ENCODE data around the gene RNF144B.
"Not testable (repeated sequence)": the region's sequence is repeated elsewhere in the genome, so short reads cannot be mapped to it uniquely, and the experiment has no call there.

Gene RNF144B

GRCh38 chr6:18444111-18444510, 57.0 kb downstream of the RNF144B start:
- no peak for DNase-seq (ENCODE audit: low read depth in 2 of 2)

- no peak for DNase-seq (ENCODE audit: low read depth in 2 of 2)
Measured at GRCh38 chr6:18445228-18445627, 58.1 kb downstream of the RNF144B start.

- no peak for DNase-seq (ENCODE audit: low read depth in 2 of 2)
Measured at GRCh38 chr6:18446771-18447170, 59.6 kb downstream of the RNF144B start.

- DNase-seq (ENCODE audit: low read depth in 2 of 2): no peak
Measured at GRCh38 chr6:18447552-18447951, 60.4 kb downstream of the RNF144B start.

- DNase-seq (ENCODE audit: low read depth in 2 of 2): peak in 1 of 2 experiments; percentile 2
Measured at GRCh38 chr6:18451756-18452155, 64.6 kb downstream of the RNF144B start.

GRCh38 chr6:18454446-18454845, 67.3 kb downstream of the RNF144B start:
- DNase-seq (ENCODE audit: low read depth in 2 of 2): no peak

GRCh38 chr6:18457065-18457737, 70.1 kb downstream of the RNF144B start:
- no peak for DNase-seq (ENCODE audit: low read depth in 2 of 2)

- DNase-seq (ENCODE audit: low read depth in 2 of 2): not testable (repeated sequence)
Measured at GRCh38 chr6:18458086-18458485, 70.9 kb downstream of the RNF144B start.

- no peak for DNase-seq (ENCODE audit: low read depth in 2 of 2)
Measured at GRCh38 chr6:18463429-18463828, 76.3 kb downstream of the RNF144B start.

GRCh38 chr6:18464176-18464575, 77.0 kb downstream of the RNF144B start:
- DNase-seq (ENCODE audit: low read depth in 2 of 2): no peak

- no peak for DNase-seq (ENCODE audit: low read depth in 2 of 2)
Measured at GRCh38 chr6:18465410-18466154, 78.4 kb downstream of the RNF144B start.

- no peak for DNase-seq (ENCODE audit: low read depth in 2 of 2)
Measured at GRCh38 chr6:18467741-18468502, 80.8 kb downstream of the RNF144B start.

- DNase-seq (ENCODE audit: low read depth in 2 of 2): no peak
Measured at GRCh38 chr6:18468503-18468843, 81.3 kb downstream of the RNF144B start.

GRCh38 chr6:18469536-18469935, 82.4 kb downstream of the RNF144B start:
- DNase-seq (ENCODE audit: low read depth in 2 of 2): no peak

- no peak for DNase-seq (ENCODE audit: low read depth in 2 of 2)
Measured at GRCh38 chr6:18471232-18471964, 84.2 kb downstream of the RNF144B start.

- no peak for DNase-seq (ENCODE audit: low read depth in 2 of 2)
Measured at GRCh38 chr6:18472941-18473340, 85.8 kb downstream of the RNF144B start.

- DNase-seq (ENCODE audit: low read depth in 2 of 2): no peak
Measured at GRCh38 chr6:18473755-18474154, 86.6 kb downstream of the RNF144B start.

GRCh38 chr6:18477301-18477941, 90.3 kb downstream of the RNF144B start:
- peak; percentile 4 to 13 for DNase-seq (ENCODE audit: low read depth in 2 of 2)

GRCh38 chr6:18478610-18479009, 91.5 kb downstream of the RNF144B start:
- DNase-seq (ENCODE audit: low read depth in 2 of 2): no peak

GRCh38 chr6:18481870-18482269, 94.7 kb downstream of the RNF144B start:
- DNase-seq (ENCODE audit: low read depth in 2 of 2): no peak

GRCh38 chr6:18485660-18486435, 98.7 kb downstream of the RNF144B start:
- DNase-seq (ENCODE audit: low read depth in 2 of 2): no peak

Measured in fibroblast of skin of left biceps (primary cell).